ENCODE data around the gene PRKCE. TPM values are rescaled to one million over a fixed set of nuclear protein-coding genes. Genes with fewer than 3 reads are reported as not detected.

The PRKCE gene
- total RNA-seq, 4 donors from 2014 or later, result 5.9 to 21.2 (median 18.5) TPM

DNA sequence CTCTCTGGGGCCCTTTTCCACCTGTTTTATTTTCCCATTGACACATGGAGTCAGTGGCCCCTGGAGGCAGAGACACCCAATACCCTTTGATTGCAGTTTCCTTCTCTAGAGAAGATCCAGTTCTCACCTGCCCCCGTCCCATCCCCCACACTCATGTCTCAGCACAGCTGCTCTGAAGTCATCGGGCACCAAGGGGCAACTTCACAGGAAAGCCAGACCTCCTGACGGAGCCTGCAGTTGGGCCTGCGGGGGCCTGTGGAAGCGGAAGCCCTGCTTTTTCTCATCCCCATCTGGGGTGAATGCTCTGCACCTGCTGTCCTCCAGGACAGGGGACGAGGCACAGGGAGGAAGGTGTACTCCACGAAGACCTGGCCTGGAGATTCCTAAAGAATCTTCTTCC, 337.4 kb downstream of the PRKCE start:
- Histone ChIP-seq H3K36me3 (peaks cover 0 to 20% of the 10 kb centered on the region in 2 donors), H3K4me3 (no peak overlapping the region), H3K9me3 (no peaks in the 10 kb centered on the region), H3K4me1 (peaks cover 13 to 49% (median 17%) of the 10 kb centered on the region in 3 donors), H3K27me3 (no peaks in the 10 kb centered on the region), H3K27ac (peak overlapping the region in 2 of 4 donors; percentile 13 to 63)
- 100% methylated on average over 1 to 3 of the region's 7 CpGs for WGBS, 2 donors (ENCODE audit: low coverage in 1 of 2)
- TF ChIP-seq, protein P1, sequence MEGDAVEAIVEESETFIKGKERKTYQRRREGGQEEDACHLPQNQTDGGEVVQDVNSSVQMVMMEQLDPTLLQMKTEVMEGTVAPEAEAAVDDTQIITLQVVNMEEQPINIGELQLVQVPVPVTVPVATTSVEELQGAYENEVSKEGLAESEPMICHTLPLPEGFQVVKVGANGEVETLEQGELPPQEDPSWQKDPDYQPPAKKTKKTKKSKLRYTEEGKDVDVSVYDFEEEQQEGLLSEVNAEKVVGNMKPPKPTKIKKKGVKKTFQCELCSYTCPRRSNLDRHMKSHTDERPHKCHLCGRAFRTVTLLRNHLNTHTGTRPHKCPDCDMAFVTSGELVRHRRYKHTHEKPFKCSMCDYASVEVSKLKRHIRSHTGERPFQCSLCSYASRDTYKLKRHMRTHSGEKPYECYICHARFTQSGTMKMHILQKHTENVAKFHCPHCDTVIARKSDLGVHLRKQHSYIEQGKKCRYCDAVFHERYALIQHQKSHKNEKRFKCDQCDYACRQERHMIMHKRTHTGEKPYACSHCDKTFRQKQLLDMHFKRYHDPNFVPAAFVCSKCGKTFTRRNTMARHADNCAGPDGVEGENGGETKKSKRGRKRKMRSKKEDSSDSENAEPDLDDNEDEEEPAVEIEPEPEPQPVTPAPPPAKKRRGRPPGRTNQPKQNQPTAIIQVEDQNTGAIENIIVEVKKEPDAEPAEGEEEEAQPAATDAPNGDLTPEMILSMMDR (IDR thresholded peaks at IDR 0.05), result no peak
- TF ChIP-seq POLR2A (IDR thresholded peaks at IDR 0.05) (no peak), EP300 (IDR thresholded peaks at IDR 0.05) (no peak), POLR2AphosphoS5 (IDR thresholded peaks at IDR 0.05) (no peak)
- no peak for ATAC-seq

DNA sequence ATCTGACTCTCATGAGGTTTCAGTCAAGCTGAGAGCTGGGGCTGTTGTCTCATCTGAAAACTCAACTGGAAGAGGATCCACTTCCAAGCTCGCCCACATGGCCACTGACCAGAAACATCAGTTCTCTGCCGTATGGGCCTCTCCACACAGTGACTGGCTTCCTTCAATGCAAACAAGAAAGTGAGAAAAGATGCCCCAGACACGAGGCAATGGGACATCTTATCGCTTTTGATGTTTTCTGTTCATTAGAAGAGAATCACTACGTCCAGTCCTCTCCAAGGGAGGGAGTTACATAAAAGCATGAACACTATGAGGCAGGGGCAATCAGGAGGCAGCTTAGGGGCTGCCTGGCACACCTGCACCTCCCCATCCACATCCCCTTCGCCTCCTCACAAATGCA, 338.7 kb downstream of the PRKCE start:
- WGBS, 2 donors (ENCODE audit: low coverage in 1 of 2), result 82 to 100% methylated on average over 3 to 5 of the region's 6 CpGs
- TF ChIP-seq EP300 (IDR thresholded peaks at IDR 0.05) (no peak), POLR2AphosphoS5 (IDR thresholded peaks at IDR 0.05) (no peak), POLR2A (IDR thresholded peaks at IDR 0.05) (no peak)
- TF ChIP-seq, protein P1 (IDR thresholded peaks at IDR 0.05), result no peak

DNA sequence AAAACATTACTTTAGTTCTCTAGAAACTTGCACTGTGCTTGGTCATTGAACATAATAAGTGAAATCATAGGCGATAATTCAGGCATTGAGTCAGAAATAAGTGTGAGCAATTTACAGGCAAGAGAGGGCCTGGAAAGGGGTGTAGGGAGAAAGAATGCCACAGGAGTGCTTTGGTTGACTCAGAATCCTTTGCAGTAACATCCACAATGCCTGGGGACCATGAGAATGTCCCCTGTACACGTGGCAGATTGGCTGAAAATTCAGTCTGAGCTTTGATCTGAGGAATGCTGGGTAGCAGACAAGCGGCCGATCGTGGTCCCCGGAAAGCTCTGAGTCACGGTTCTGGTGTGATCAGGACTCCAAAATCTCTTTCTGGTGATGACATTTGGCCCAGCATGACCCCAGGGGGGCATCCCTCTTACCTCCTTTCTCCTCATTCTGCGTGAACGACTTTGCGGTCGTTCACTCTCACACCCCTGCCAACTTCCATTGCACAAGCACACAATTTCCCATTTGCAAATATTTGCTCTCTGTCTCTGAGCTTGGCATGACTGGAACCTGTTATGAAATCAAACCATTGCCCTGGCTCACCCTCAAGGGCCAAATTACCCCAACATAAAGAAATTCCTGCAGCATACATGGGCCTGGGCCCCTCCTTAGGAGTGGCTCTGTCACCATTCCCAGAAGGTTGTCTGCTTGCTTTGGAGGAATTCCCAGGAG, 340.7 kb downstream of the PRKCE start:
- ATAC-seq, result peak; percentile 81
- H3K4me3 ChIP-seq, result no peak overlapping the region
- 11 to 50% methylated on average over 9 to 10 of the region's 11 CpGs for WGBS, 2 donors (ENCODE audit: low coverage in 1 of 2)
- H3K9me3 ChIP-seq, result no peaks in the 10 kb centered on the region
- peak overlapping the region; percentile 65 to 74 (median 67) for H3K27ac ChIP-seq
- no peaks in the 10 kb centered on the region for H3K27me3 ChIP-seq
- TF ChIP-seq, protein P1 (IDR thresholded peaks at IDR 0.05), result no peak
- TF ChIP-seq POLR2AphosphoS5 (IDR thresholded peaks at IDR 0.05), result peak; percentile 85
- peaks cover 13 to 54% (median 17%) of the 10 kb centered on the region in 3 donors for H3K4me1 ChIP-seq
- peaks cover 0 to 8% of the 10 kb centered on the region in 2 donors for H3K36me3 ChIP-seq

More for the DNA sequence above, 338.7 kb downstream of the PRKCE start:
- H3K4me3 ChIP-seq, result no peak overlapping the region
- no peaks in the 10 kb centered on the region for H3K9me3 ChIP-seq
- no peaks in the 10 kb centered on the region for H3K27me3 ChIP-seq
- peaks cover 13 to 54% (median 17%) of the 10 kb centered on the region in 3 donors for H3K4me1 ChIP-seq
- no peak for ATAC-seq
- H3K27ac ChIP-seq, result peak overlapping the region in 1 of 4 donors; percentile 63
- H3K36me3 ChIP-seq, result peaks cover 0 to 9% of the 10 kb centered on the region in 2 donors

DNA sequence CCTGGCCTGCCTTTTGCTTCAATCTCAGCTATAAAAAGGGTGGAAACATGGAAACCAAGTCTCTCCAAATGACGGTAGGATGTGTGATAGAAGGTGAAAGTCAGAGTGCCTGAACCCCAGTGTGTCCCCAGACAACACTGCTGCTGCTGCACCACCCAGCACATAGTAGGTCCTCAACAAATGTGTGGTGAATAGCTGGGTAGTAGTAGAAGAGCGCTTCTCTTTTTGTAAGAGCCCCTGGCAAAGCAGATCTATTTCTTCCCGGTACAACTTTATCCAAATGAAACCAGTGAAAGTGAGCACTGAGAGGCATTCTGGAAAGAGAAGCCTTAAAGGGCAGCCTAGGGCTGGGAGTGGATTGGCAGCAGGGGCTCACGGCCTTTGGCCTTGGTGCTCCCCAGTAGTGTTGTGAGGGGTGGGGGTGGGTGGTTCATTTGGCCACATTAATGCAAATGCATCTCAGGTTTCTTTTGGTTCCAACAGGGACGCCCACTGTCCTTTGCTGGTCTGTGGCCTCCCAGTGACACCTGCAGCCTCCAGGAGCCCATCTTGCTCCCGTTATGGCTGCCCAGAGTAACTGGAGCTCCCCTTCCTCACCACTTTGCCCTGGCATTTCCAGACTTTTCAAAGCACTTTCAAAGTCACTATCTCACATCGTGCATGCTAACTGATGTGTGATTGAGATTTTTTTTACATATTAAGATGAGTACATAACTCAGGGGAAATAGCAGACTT, 341.4 kb downstream of the PRKCE start:
- ATAC-seq, result no peak
- H3K27ac ChIP-seq, result peak overlapping the region; percentile 65 to 74 (median 67)

More for the DNA sequence above, 341.4 kb downstream of the PRKCE start:
- Histone ChIP-seq H3K36me3 (peaks cover 0 to 8% of the 10 kb centered on the region in 2 donors), H3K27me3 (no peaks in the 10 kb centered on the region), H3K4me3 (no peak overlapping the region), H3K4me1 (peaks cover 13 to 49% (median 17%) of the 10 kb centered on the region in 3 donors), H3K9me3 (no peaks in the 10 kb centered on the region)
- 58 to 75% methylated on average over 2 to 5 of the region's 7 CpGs for WGBS, 2 donors (ENCODE audit: low coverage in 1 of 2)
- TF ChIP-seq, protein P1 (IDR thresholded peaks at IDR 0.05), result no peak
- TF ChIP-seq POLR2A (IDR thresholded peaks at IDR 0.05) (no peak), POLR2AphosphoS5 (IDR thresholded peaks at IDR 0.05) (no peak), EP300 (IDR thresholded peaks at IDR 0.05) (no peak)
